Hematopoietic multipotent progenitor cell treated with erythropoietin and hydrocortisone succinate and interleukin-3 and kit ligand, for 17 days (in vitro differentiated cells): ENCODE measurements around the gene STAT4.

Source experiments
- DNase-seq: peaks from one replicate; pipeline ENCODE4 v3.0.0-alpha.2; 2015; ENCODE audit warnings: low spot score

Gene STAT4

GRCh38 chr2:191173206-191173605 is 22.4 kb upstream of the STAT4 start:
- no peak for DNase-seq

- no peak for DNase-seq
These were observed 21.0 kb upstream of the STAT4 start for GRCh38 chr2:191171708-191172355.

GRCh38 chr2:191171286-191171685 is 20.5 kb upstream of the STAT4 start:
- no peak for DNase-seq

- no peak for DNase-seq
These were observed 20.0 kb upstream of the STAT4 start for GRCh38 chr2:191170773-191171172.

GRCh38 chr2:191170301-191170636 is 19.5 kb upstream of the STAT4 start:
- no peak for DNase-seq

- no peak for DNase-seq
These were observed 18.9 kb upstream of the STAT4 start for GRCh38 chr2:191169456-191170300.

GRCh38 chr2:191167766-191168165 is 17.0 kb upstream of the STAT4 start:
- no peak for DNase-seq

- no peak for DNase-seq
These were observed 16.1 kb upstream of the STAT4 start for GRCh38 chr2:191166756-191167445.

- DNase-seq = no peak
These were observed 15.4 kb upstream of the STAT4 start for GRCh38 chr2:191166111-191166755.

- DNase-seq = no peak
These were observed 14.4 kb upstream of the STAT4 start for GRCh38 chr2:191165176-191165643.

GRCh38 chr2:191158747-191159146 is 8.0 kb upstream of the STAT4 start:
- no peak for DNase-seq

- no peak for DNase-seq
These were observed 7.4 kb upstream of the STAT4 start for GRCh38 chr2:191158193-191158592.

GRCh38 chr2:191155608-191156071 is 4.8 kb upstream of the STAT4 start:
- no peak for DNase-seq

GRCh38 chr2:191153716-191154115 is 2.9 kb upstream of the STAT4 start:
- DNase-seq = no peak

GRCh38 chr2:191152482-191153240 is 1.9 kb upstream of the STAT4 start:
- no peak for DNase-seq

GRCh38 chr2:191151331-191151730 is 537 bp upstream of the STAT4 start:
- DNase-seq = no peak

- no peak for DNase-seq
These were observed 579 bp downstream of the STAT4 start for GRCh38 chr2:191150230-191150599.

- DNase-seq = no peak
These were observed 1.4 kb downstream of the STAT4 start for GRCh38 chr2:191149391-191149790.

- no peak for DNase-seq
These were observed 2.0 kb downstream of the STAT4 start for GRCh38 chr2:191148791-191149190.

GRCh38 chr2:191148281-191148680 is 2.5 kb downstream of the STAT4 start:
- DNase-seq = no peak

GRCh38 chr2:191145769-191146471 is 4.9 kb downstream of the STAT4 start:
- DNase-seq = no peak
